Trophoblast cell (in vitro differentiated cells and primary cell): ENCODE measurements around the gene PDZD4.

ENCODE experiments used
- DNase-seq, 2 donors: peaks; one replicate each; pipeline ENCODE4 v3.0.0-alpha.2; 2016
- H2AFZ ChIP-seq: 2 replicates; pipeline ENCODE4 v1.6.1; 2013; ENCODE audit warnings: low read length, moderate library complexity, mild to moderate bottlenecking; ENCODE audit not compliant: insufficient read depth, poor library complexity
- H2AK5ac ChIP-seq: 2 replicates; pipeline ENCODE4 v1.6.1; 2013; ENCODE audit warnings: mild to moderate bottlenecking, low read length
- H2BK120ac ChIP-seq: 2 replicates; pipeline ENCODE4 v1.6.1; 2013; ENCODE audit warnings: low read length, mild to moderate bottlenecking, moderate library complexity; ENCODE audit not compliant: insufficient read depth, poor library complexity
- H2BK12ac ChIP-seq: 2 replicates; pipeline ENCODE4 v1.6.1; 2013; ENCODE audit warnings: mild to moderate bottlenecking, low read length, moderate library complexity
- H2BK5ac ChIP-seq: 2 replicates; pipeline ENCODE4 v1.6.1; 2013; ENCODE audit warnings: low read length, low read depth, moderate library complexity, mild to moderate bottlenecking; ENCODE audit not compliant: poor library complexity
- H3K14ac ChIP-seq: 2 replicates; pipeline ENCODE4 v1.6.1; 2013; ENCODE audit warnings: mild to moderate bottlenecking, low read length
- H3K18ac ChIP-seq: 2 replicates; pipeline ENCODE4 v1.6.1; 2013; ENCODE audit warnings: mild to moderate bottlenecking, low read length
- H3K23ac ChIP-seq: 2 replicates; pipeline ENCODE4 v1.6.1; 2013; ENCODE audit warnings: low read length
- H3K27ac ChIP-seq: 2 replicates; pipeline ENCODE4 v1.5.1; 2013; ENCODE audit warnings: low read depth, mild to moderate bottlenecking, inconsistent platforms, low read length, moderate library complexity
- H3K27me3 ChIP-seq: 2 replicates; pipeline ENCODE4 v1.6.1; 2013; ENCODE audit warnings: inconsistent platforms, mild to moderate bottlenecking, low read length, moderate library complexity; ENCODE audit not compliant: insufficient read depth
- H3K36me3 ChIP-seq, 2 experiments: 1 replicate in 1 of 2; 2 replicates in 1 of 2; pipeline ENCODE4 v1.6.1; 2013; ENCODE audit warnings: low read length in 2 of 2, mild to moderate bottlenecking in 2 of 2, moderate library complexity in 1 of 2; ENCODE audit not compliant: insufficient read depth in 2 of 2, control insufficient read depth in 1 of 2
- H3K4ac ChIP-seq: 2 replicates; pipeline ENCODE4 v1.6.1; 2013; ENCODE audit warnings: low read depth, mild to moderate bottlenecking, low read length, moderate library complexity
- H3K4me1 ChIP-seq, 2 experiments: 1 replicate in 1 of 2; 2 replicates in 1 of 2; pipeline ENCODE4 v1.6.1; 2013; ENCODE audit warnings: low read length in 2 of 2, mild to moderate bottlenecking in 2 of 2, moderate library complexity in 1 of 2; ENCODE audit not compliant: insufficient read depth in 2 of 2, control insufficient read depth in 1 of 2
- H3K4me2 ChIP-seq: 2 replicates; pipeline ENCODE4 v1.6.1; 2013; ENCODE audit warnings: inconsistent platforms, mild to moderate bottlenecking, low read length, moderate library complexity
- H3K4me3 ChIP-seq: 2 replicates; pipeline ENCODE4 v1.5.1; 2013; ENCODE audit warnings: mild to moderate bottlenecking, low read depth, low read length, inconsistent platforms
- H3K79me1 ChIP-seq: one replicate; pipeline ENCODE4 v1.6.1; 2013; ENCODE audit warnings: low read length
- H3K79me2 ChIP-seq: 2 replicates; pipeline ENCODE4 v1.6.1; 2013; ENCODE audit warnings: low read length, mild to moderate bottlenecking; ENCODE audit not compliant: control insufficient read depth, insufficient read depth, poor library complexity
- H3K9ac ChIP-seq: 2 replicates; pipeline ENCODE4 v1.6.1; 2013; ENCODE audit warnings: mild to moderate bottlenecking, low read length
- H3K9me3 ChIP-seq: 2 replicates; pipeline ENCODE4 v1.6.1; 2013; ENCODE audit warnings: low read depth, mild to moderate bottlenecking, control low read depth, inconsistent platforms, low read length; ENCODE audit not compliant: insufficient read depth
- H4K12ac ChIP-seq: 2 replicates; pipeline ENCODE4 v1.6.1; 2013; ENCODE audit warnings: low read depth, mild to moderate bottlenecking, low read length, moderate library complexity
- H4K8ac ChIP-seq: 2 replicates; pipeline ENCODE4 v1.6.1; 2013; ENCODE audit warnings: low read depth, mild to moderate bottlenecking, low read length, moderate library complexity
- H4K91ac ChIP-seq: one replicate; pipeline ENCODE4 v1.6.1; 2013; ENCODE audit warnings: low read depth, mild to moderate bottlenecking, low read length, moderate library complexity
- WGBS: extraction: QIAGEN DNeasy Blood & Tissue Kit; methylation state at CpG from one replicate; pipeline ENCODE4 v1.1.7; 2013; ENCODE audit warnings: missing lambda C conversion rate; ENCODE audit not compliant: insufficient read length, insufficient coverage; ENCODE audit errors: extremely low coverage; 5-methylcytosine and 5-hydroxymethylcytosine counted together

Gene PDZD4

DNA sequence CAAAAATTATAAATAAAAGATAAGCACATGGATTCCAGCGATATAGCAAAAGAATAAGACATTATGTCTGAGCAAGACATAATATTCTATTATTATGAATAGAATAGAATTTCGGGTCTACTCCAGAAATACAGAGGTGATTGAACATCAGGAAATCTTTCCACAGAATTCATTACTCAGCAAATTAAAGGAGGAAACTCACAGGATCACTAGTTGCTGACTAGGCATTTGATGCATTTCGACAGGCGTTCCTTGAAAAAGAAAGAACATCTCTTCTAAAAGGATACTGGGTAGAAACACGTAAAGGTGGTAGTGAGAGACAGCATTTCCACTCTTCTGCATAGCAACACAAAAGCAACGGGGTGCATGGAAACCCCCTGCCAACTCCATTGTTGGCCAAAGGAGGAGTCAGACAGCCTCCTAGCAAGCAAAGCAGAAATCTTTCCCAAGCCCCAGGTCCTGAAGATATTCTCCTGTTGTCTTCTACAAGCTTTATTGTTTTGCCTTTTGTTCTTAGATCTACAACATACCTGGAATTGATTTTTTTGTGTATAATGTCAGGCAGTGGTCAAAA, 14.3 kb upstream of the PDZD4 start:
- Histone ChIP-seq H4K91ac (no peak overlapping the region), H3K27me3 (no peaks in the 10 kb centered on the region), H3K14ac (no peak overlapping the region), H4K8ac (no peak overlapping the region), H3K36me3 (no peaks in the 10 kb centered on the region), H3K4me2 (no peak overlapping the region), H3K4ac (no peak overlapping the region), H2BK5ac (no peak overlapping the region), H2AFZ (no peak overlapping the region), H3K18ac (no peak overlapping the region), H3K9ac (no peak overlapping the region), H3K4me1 (no peaks in the 10 kb centered on the region), H3K79me1 (no peaks in the 10 kb centered on the region), H3K23ac (no peak overlapping the region), H4K12ac (no peak overlapping the region), H2AK5ac (no peak overlapping the region), H2BK12ac (no peak overlapping the region), H3K79me2 (no peaks in the 10 kb centered on the region), H3K27ac (no peak overlapping the region), H2BK120ac (no peak overlapping the region), H3K4me3 (no peak overlapping the region), H3K9me3 (no peaks in the 10 kb centered on the region)
- no CpG with 5 or more reads among the region's 6 CpGs for WGBS
- no peak for DNase-seq

DNA sequence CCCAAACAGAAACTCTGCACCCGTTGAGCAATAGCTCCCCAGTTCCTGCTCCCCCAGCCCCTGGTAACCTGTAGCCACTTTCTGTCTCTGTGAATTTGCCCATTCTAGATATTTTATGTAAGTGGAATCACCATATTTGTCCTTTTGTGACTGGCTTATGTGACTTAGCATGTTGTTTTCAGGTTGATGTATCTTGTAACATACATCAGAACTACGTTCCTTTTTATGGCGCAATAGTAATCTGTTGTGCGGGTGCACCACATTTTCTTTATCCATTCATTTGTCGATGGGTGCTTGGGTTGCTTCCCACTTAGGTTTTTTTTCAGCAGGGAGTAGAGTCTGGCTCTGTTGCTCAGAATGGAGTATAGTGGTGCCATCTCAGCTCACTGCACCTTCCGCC, 6.6 kb upstream of the PDZD4 start:
- Histone ChIP-seq H3K14ac (no peak overlapping the region), H3K4me3 (no peak overlapping the region), H2AFZ (no peak overlapping the region), H4K8ac (no peak overlapping the region), H2BK12ac (no peak overlapping the region), H3K4ac (no peak overlapping the region), H3K18ac (no peak overlapping the region), H4K12ac (no peak overlapping the region), H4K91ac (no peak overlapping the region), H3K36me3 (no peaks in the 10 kb centered on the region), H2BK5ac (no peak overlapping the region), H2BK120ac (no peak overlapping the region), H3K27me3 (no peaks in the 10 kb centered on the region), H3K79me1 (no peaks in the 10 kb centered on the region), H2AK5ac (no peak overlapping the region), H3K4me2 (no peak overlapping the region), H3K9me3 (no peaks in the 10 kb centered on the region), H3K9ac (no peak overlapping the region), H3K4me1 (no peaks in the 10 kb centered on the region), H3K79me2 (no peaks in the 10 kb centered on the region), H3K27ac (no peak overlapping the region), H3K23ac (no peak overlapping the region)
- no CpG with 5 or more reads among the region's 6 CpGs for WGBS
- DNase-seq: no peak

DNA sequence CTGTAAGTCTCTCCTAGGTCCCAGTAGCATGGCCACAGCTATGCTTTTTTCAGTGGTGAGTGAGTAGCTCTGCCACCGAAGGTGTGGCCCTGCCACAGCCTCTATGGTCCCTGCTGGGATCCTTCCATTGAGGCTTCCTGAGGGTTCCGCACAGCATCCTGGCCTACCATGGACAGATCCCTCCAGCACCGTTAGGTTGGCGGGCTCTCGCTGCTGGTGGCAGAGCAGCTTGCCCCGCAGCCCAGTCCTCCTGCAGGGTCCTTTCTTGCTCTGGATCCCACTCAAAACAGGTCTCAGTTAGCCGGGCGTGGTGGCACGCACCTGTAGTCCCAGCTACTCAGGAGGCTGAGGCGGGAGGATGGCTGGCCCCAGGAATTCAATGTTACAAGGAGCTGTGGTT, 2.4 kb upstream of the PDZD4 start:
- no peaks in the 10 kb centered on the region for H3K9me3 ChIP-seq
- H3K79me1 ChIP-seq: no peaks in the 10 kb centered on the region
- no peak overlapping the region for H2BK5ac ChIP-seq
- H3K9ac ChIP-seq: no peak overlapping the region
- no peak overlapping the region for H4K91ac ChIP-seq
- no peaks in the 10 kb centered on the region for H3K79me2 ChIP-seq
- H2BK120ac ChIP-seq: no peak overlapping the region
- H4K8ac ChIP-seq: no peak overlapping the region
- H3K23ac ChIP-seq: no peak overlapping the region
- no CpG with 5 or more reads among the region's 10 CpGs for WGBS
- peaks cover 5 to 12% of the 10 kb centered on the region in 2 experiments for H3K4me1 ChIP-seq
- H4K12ac ChIP-seq: no peak overlapping the region
- H3K36me3 ChIP-seq: no peaks in the 10 kb centered on the region
- H3K18ac ChIP-seq: no peak overlapping the region
- H3K4ac ChIP-seq: no peak overlapping the region
- H2BK12ac ChIP-seq: no peak overlapping the region
- H3K27ac ChIP-seq: no peak overlapping the region
- no peak overlapping the region for H3K14ac ChIP-seq
- H3K4me2 ChIP-seq: no peak overlapping the region
- no peak overlapping the region for H3K4me3 ChIP-seq
- H3K27me3 ChIP-seq: peaks cover 21% of the 10 kb centered on the region
- no peak overlapping the region for H2AK5ac ChIP-seq
- no peak for DNase-seq
- H2AFZ ChIP-seq: no peak overlapping the region

DNA sequence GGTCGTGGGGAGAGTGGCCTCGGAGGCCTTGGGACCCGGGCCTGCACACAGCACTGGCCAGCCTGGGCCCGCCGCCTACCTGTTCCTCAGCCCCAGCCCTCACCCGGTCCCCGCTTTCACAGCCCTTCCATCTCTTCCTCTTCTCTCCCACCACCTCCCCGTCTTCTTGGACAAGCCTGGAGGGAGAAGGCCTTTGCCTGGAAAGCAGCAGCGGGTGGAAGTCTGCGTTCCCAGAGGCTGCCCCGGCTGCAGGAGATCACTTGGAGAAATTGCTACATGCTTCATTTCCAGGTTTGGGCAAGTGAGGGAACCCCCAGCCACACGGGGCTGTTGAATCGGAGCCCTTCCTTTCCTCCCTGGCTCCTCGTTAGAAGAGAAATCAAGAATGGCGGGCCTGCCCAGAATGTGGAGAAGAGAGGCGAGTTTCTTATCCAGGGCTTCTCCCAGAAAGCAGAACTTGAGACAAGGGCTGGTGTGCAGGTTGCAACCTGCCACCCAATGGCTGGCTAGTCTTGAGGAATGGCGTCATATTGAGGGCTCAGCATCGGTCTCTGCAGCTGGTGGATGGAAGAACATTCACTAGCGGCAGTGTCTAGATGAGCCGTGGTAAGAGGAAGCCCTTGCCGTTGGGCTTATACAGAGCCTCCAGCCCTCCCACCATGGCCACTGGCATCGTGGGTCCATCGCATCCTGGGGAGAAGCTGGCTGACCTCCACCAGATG, 1.2 kb upstream of the PDZD4 start:
- Histone ChIP-seq H2AFZ (no peak overlapping the region), H3K9ac (no peak overlapping the region), H2BK120ac (no peak overlapping the region), H3K27me3 (peaks cover 21% of the 10 kb centered on the region), H3K18ac (no peak overlapping the region), H3K36me3 (no peaks in the 10 kb centered on the region), H2BK12ac (no peak overlapping the region), H3K4ac (no peak overlapping the region), H3K14ac (no peak overlapping the region), H3K4me2 (no peak overlapping the region), H4K12ac (no peak overlapping the region), H3K9me3 (no peaks in the 10 kb centered on the region), H3K23ac (no peak overlapping the region), H3K4me3 (no peak overlapping the region), H3K4me1 (peaks cover 5 to 12% of the 10 kb centered on the region in 2 experiments), H3K79me1 (no peaks in the 10 kb centered on the region), H2BK5ac (no peak overlapping the region), H4K91ac (no peak overlapping the region), H2AK5ac (no peak overlapping the region), H3K27ac (no peak overlapping the region), H3K79me2 (no peaks in the 10 kb centered on the region), H4K8ac (no peak overlapping the region)
- no CpG with 5 or more reads among the region's 23 CpGs for WGBS
- DNase-seq: no peak
